Measurements from ENCODE around the gene SKOR1. TPM values are rescaled to one million over a fixed set of nuclear protein-coding genes. Genes with fewer than 3 reads are reported as not detected.

SKOR1 gene
- total RNA-seq, 2 experiments from 2014 or later = 1.0 to 1.5 TPM

GRCh38 chr15:67833710-67834511, 8.6 kb downstream of the SKOR1 start:
- Histone ChIP-seq H3K4me3 (ENCODE audit: low read depth, low read length, poor library complexity, severe bottlenecking) (peak overlapping the region; percentile 52), H3K9me3 (ENCODE audit: low read length) (no peaks in the 10 kb centered on the region), H3K79me2 (ENCODE audit: insufficient read depth, low read depth, low read length) (no peaks in the 10 kb centered on the region)

GRCh38 chr15:67834581-67835296, 9.4 kb downstream of the SKOR1 start:
- no peaks in the 10 kb centered on the region for H3K9me3 ChIP-seq (ENCODE audit: low read length)
- peak overlapping the region; percentile 63 for H3K4me2 ChIP-seq (ENCODE audit: low read length)
- TF ChIP-seq CTCF (conservative IDR thresholded peaks at IDR 0.05; ENCODE audit: low read length) (no peak), EZH2phosphoT487 (IDR thresholded peaks at IDR 0.05; ENCODE audit: borderline replicate concordance, low read depth, low read length) (no peak)
- H3K4me3 ChIP-seq (ENCODE audit: low read depth, low read length, poor library complexity, severe bottlenecking) = peak overlapping the region; percentile 52
- BruUV-seq (replicated peaks) = no TSS peak
- intact Hi-C loops (cut with micrococcal nuclease; ENCODE audit: unreplicated experiment) = loop anchor here (2.0 to 5.0 kb wide), 3 partner anchors 292 to 332 kb away; partner anchors contain the start of genes C15orf61 and MAP2K5
- H3K79me2 ChIP-seq (ENCODE audit: insufficient read depth, low read depth, low read length) = no peaks in the 10 kb centered on the region
- peak overlapping the region; percentile 86; the same call in 1 of the 2 replicates for H2AFZ ChIP-seq (ENCODE audit: low read length)
- CTCF ChIA-PET (ENCODE audit: unreplicated experiment) = no interaction called here
- H4K20me1 ChIP-seq (ENCODE audit: insufficient read depth, low read length) = no peaks in the 10 kb centered on the region
- no peaks in the 10 kb centered on the region for H3K36me3 ChIP-seq (ENCODE audit: insufficient read depth, low read length)
- no peak overlapping the region for H3K27ac ChIP-seq (ENCODE audit: low read depth, low read length, poor library complexity, severe bottlenecking)
- POLR2A ChIA-PET = interaction anchor here (0.6 to 0.8 kb wide), 2 partner anchors 93 to 378 kb away, joined by 3 read pairs; no protein-coding TSS in a partner anchor
- peaks cover 64% of the 10 kb centered on the region for H3K4me1 ChIP-seq (ENCODE audit: insufficient read depth, low read length, poor library complexity, severe bottlenecking)
- no peaks in the 10 kb centered on the region for H3K9me2 ChIP-seq (ENCODE audit: insufficient read depth, low read length)
- no peak for DNase-seq (ENCODE audit: low spot score)

More at GRCh38 chr15:67833710-67834511, 8.6 kb downstream of the SKOR1 start:
- no peaks in the 10 kb centered on the region for H3K36me3 ChIP-seq (ENCODE audit: insufficient read depth, low read length)
- DNase-seq (ENCODE audit: low spot score) = peak; percentile 64
- CTCF ChIA-PET (ENCODE audit: unreplicated experiment) = no interaction called here
- POLR2A ChIA-PET = no interaction called here
- TF ChIP-seq EZH2phosphoT487 (IDR thresholded peaks at IDR 0.05; ENCODE audit: borderline replicate concordance, low read depth, low read length) = no peak
- peak; percentile 77 for TF ChIP-seq CTCF (conservative IDR thresholded peaks at IDR 0.05; ENCODE audit: low read length)
- H3K27ac ChIP-seq (ENCODE audit: low read depth, low read length, poor library complexity, severe bottlenecking) = no peak overlapping the region
- intact Hi-C loops (cut with micrococcal nuclease; ENCODE audit: unreplicated experiment) = loop anchor here (2.0 kb wide), 1 partner anchor 331 kb away; no protein-coding TSS in a partner anchor
- no TSS peak for BruUV-seq (replicated peaks)
- H2AFZ ChIP-seq (ENCODE audit: low read length) = peak overlapping the region; percentile 33; the same call in 1 of the 2 replicates
- no peaks in the 10 kb centered on the region for H4K20me1 ChIP-seq (ENCODE audit: insufficient read depth, low read length)
- H3K4me1 ChIP-seq (ENCODE audit: insufficient read depth, low read length, poor library complexity, severe bottlenecking) = peaks cover 60% of the 10 kb centered on the region
- peak overlapping the region; percentile 63 for H3K4me2 ChIP-seq (ENCODE audit: low read length)
- H3K9me2 ChIP-seq (ENCODE audit: insufficient read depth, low read length) = no peaks in the 10 kb centered on the region

Data from OCI-LY7 (cell line).